GM18909 (cell line): Measurements from ENCODE around the gene CMTM2.
A peak's percentile ranks its signal among the peaks of the same experiment; 100 is the strongest.

Source experiments
- ATAC-seq: cut with Tn5 transposase; IDR thresholded peaks from one replicate; pipeline ENCODE4 v1.9.1; 2021; ENCODE audit warnings: mild to moderate bottlenecking; ENCODE audit not compliant: unreplicated experiment, poor library complexity

CMTM2 gene, protein sequence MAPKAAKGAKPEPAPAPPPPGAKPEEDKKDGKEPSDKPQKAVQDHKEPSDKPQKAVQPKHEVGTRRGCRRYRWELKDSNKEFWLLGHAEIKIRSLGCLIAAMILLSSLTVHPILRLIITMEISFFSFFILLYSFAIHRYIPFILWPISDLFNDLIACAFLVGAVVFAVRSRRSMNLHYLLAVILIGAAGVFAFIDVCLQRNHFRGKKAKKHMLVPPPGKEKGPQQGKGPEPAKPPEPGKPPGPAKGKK

DNA sequence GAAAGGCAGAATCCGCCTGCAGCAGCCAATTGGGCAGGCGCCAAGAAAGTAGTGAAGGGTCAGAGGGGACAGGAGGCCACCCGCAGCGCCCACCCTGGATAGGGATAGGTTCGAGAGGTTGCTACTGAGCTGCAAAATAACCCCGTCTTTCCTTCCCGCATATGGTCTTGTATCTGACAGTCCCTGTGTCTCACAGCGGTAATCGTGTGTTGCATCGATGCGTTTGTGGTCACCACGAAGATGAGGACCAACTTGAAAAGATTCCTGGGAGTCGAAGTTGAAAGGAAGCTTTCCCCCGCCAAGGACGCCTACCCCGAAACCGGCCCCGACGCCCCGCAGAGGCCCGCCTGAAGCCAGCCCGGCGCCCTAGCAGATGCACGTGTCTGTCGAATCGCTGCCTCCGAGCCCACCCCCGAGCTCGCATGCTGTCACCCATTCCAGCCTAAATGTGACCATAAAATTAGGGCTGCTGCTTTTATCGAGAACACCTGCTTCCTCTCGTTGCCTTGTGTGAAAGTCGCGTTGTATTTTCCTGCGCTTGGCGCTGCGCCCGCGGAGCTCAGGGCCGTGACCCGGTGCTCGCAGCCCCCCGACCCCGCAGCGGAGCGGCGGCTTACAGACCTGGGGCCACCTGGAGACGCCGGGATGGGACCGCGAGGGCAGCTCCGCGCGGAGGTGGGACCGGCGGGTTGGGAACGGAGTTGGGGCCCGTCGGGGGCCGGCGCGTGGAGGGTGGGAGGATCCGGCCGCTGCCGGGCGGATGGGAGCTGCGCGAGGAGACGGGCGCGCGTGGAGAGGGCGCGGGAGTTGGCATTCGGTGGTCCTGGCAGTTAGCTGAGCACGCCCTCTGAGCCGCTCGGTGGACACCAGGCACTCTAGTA, at the start of gene CMTM2:
TSS of gene CMTM2 (plus strand) at position 813 of the 881 bp plus-strand sequence. CDS start 145 bp downstream, outside the sequence.
- no peak for ATAC-seq

DNA sequence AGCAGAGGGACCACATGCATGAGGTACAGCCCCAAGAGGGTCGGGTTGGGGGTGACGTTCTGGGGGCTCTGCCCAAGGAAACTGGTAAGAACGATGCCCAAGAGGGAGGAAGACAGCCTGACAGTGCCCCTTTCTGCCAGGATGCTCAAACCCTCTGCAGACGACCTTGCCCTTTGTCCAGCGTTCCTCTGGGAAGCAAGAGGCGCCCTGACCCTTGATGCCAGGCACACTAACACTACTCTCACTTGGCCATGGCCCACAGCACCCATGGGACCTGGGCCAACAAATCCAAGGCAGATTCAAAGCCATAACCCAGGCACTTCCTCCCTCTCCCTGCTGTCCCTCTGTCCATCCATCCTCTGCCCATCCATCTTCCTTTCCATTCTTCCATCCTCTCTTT, 49.8 kb upstream of the CMTM2 start:
- ATAC-seq, result no peak

DNA sequence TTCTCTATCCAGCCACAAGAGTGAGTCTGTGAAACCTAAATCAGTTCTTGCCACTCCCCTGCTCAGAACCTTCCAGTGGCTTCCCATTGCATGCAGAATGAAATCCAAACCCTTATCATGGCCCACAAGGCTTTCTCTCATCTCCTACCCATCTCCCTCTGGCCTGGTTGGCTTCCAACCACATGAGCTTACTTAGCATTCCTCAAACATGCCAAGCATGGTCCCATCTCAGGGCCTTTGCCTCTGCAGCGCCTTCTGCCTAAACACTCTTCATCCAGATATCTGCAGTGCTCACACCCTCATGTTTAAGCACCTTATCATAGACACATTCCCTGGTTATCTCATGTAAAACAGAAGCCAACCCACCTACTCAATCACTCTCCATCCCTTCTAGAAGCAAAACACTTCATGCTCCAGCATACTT, 44.9 kb upstream of the CMTM2 start:
- no peak for ATAC-seq

DNA sequence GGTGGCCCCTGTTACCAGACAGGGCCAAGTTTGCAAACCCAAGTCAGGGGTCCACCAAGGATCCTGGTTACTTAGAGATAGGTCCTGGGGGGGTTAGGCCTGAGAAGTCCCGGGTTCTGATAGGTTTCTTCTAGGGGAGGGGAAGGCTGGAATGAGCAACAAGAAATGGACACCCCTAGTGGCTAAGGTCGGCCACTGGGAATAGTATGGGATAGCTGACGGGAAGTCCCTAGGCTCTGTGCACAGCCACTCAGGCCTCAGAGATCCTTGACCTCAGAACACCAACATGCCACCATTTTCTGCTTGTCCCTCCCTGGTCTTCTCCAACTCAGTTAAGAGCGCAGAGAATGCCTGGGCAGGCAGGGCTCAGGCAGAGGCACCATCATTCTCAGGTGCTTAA, 42.7 kb upstream of the CMTM2 start:
- no peak for ATAC-seq

DNA sequence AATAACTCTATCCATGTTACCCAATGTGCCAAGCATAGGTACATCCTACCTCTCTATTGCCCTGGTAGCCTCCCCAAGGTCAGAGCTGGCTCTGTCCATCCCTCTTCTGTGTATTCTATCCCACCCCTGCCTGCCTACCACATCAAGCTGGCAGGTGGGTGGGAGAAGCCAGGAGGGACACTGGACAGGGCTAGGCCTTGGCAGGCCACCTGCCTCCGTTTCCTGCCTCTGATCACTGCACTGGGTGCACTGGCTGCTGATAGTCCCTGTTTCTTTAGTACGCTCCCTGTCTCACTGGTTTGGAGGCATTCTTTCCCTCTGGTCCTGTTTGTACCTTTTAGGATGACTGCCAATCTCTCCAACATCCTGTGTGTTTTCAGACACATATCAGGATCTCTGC, 42.0 kb upstream of the CMTM2 start:
- no peak for ATAC-seq

DNA sequence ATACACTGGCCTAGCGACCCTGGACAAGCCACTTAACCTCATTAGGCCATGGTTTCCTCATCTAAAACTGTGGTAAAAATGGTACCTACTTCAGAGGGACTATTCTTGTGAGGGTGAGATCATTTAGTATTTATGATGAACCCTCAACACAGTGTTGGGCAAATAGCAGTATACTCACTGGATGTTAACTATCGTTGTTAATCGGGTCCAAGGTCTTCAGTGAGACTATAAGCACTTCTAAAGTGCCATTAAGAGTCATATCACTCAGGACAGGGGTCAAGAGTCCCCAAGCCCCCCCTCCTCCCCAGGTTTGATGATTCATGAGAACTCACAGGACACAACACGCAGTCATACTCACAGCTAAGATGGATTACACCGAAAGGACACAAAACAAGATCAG, 40.4 kb upstream of the CMTM2 start:
- no peak for ATAC-seq

DNA sequence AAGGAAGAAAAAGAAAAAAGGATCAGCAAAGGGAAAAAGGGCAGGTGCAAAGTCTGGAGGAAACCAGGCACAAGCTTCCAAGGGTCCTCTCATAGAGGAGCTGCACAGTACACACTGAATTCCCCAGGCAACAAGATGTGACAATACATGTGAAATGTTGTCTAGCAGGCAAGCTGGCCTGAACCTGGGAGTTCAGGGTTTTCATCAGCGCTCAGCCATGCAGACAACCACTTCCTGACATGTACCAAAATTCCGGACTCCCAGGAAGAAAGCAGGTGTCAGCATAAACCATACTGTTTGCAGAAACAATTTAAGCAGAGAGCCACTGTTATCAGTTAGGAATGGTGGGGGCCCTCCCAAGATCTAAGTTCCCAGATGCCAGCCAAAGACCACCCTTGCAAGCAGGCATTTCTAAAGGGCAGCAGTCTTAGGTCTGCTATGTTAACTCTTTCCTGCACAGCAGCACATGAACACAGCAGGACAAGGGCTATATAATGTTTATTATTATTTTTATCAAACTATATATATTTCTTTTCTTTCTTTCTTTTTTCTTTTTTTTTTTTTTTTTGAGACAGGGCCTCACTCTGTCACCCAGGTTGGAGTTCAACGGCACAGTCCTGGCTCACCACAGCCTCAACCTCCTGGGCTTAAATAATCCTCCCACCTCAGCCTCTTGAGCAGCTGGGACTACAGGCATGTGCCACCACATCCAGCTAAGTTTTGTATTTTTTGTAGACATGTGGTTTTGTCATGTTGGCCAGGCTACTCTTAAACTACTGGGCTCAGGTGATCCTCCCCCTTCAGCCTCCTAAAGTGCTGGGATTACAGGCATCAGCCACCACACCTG, 39.4 kb upstream of the CMTM2 start:
- no peak for ATAC-seq

DNA sequence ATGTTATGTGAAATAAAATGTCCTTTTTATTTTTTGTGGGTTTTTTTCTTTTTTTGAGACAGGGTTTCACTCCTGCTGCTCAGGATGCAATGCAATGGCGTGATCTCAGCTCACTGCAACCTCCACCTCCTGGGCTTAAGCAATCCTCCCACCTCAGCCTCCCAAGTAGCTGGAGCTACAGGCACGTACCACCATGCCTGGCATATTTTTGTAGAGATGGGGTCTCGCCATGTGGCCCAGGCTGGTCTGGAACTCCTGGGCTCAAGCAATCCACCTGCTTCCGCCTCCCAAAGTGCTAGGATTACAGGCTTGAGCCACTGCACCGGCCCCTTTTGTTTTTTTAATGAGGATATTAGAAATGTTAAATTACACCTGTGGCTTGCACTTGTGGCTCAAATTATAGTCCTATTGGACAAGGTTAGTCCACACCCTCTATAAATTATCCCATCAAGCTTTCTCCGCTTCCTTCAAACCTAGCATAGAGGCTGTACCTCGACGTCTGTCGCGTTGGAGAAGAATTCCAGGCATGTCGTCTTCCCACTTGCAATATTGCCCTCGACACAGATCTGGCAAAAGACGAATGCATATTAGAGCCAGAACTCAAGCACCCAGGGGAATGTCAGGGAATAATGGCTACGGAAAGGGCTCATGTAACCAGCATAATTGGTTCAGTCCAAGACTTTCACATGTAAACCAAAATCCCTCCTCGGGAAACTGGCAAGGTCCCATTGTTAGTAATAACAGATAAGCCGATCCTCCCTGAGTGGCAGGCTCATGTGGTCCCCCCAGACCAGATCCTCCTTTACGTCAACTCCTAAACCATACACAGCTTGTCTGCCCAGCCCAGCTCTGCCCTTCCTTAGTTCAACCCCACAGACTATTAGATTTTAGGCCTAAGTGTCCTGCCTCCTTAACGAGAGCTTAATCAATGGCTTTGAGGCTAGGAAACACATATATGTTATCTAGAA, 37.6 kb upstream of the CMTM2 start:
- ATAC-seq, result no peak

DNA sequence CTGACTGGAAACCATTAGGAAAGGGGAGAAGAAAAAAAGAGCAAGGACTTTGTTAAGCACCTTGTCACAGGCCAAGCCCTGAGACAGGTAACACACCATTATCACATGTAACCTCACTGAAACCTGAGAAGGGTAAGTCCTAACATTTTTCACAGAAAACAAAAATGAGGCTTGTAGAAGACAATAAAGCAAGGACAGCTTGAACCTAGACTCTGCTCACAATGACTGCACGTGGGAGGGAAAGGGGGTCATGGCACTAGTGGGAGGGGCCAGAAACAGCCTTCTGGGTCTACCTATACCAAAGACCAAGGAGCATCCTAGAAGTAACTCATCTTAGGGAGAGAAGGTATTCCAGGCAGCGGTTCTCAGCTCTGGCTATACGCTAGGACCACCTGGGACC, 36.9 kb upstream of the CMTM2 start:
- no peak for ATAC-seq

DNA sequence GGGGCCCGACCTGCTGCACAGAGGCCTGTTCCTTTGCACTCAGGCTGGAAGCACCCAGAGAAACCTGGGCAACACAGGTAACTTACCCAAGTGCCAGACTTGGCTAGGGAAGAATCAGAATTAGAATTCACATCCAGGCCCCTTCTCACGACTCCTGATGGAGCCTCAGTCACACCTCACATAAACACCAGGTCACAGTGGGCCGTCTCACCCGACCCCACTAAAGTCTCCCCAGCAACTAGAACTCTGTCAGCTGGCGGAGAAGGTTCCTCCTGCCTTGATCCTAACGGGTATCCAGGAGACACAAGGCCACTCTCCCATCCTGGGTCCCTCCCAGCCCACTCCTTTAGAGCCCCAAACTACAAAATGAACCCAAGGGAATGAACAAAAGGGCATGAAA, 35.7 kb upstream of the CMTM2 start:
- ATAC-seq, result no peak

DNA sequence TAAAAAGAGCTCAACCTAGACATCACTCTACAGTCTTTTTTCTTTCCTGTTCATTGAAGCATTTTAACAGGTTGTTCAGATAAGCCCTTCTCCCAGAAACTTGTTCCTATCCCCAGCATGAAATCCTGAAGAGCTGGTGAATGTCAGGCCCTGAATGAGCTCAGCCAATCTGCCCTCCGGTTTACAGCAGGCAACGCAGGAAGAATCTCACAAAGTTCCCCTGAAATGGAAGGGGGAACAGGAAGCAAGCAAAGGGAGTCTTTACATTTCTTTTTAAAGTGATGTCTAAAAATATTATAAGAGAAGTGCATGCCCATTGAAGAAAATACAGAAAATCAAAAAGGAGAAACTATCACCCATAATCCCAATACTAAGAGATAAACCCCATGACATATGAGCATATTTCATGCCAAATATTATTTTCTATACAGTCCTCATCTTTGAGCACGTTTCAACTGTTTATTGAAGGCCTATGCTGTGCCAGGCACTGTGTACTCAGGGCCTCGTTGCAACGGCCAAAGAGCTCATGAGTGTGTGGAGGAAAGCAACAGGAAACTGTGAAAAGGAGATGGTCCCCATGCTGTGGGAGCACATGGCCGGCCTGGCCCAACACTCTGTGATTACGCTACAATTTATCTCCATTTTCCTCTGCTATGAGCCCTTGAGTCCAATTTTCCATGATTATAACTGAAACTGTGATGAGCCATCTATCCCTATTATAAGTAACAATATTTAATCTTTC, 35.1 kb upstream of the CMTM2 start:
- no peak for ATAC-seq

DNA sequence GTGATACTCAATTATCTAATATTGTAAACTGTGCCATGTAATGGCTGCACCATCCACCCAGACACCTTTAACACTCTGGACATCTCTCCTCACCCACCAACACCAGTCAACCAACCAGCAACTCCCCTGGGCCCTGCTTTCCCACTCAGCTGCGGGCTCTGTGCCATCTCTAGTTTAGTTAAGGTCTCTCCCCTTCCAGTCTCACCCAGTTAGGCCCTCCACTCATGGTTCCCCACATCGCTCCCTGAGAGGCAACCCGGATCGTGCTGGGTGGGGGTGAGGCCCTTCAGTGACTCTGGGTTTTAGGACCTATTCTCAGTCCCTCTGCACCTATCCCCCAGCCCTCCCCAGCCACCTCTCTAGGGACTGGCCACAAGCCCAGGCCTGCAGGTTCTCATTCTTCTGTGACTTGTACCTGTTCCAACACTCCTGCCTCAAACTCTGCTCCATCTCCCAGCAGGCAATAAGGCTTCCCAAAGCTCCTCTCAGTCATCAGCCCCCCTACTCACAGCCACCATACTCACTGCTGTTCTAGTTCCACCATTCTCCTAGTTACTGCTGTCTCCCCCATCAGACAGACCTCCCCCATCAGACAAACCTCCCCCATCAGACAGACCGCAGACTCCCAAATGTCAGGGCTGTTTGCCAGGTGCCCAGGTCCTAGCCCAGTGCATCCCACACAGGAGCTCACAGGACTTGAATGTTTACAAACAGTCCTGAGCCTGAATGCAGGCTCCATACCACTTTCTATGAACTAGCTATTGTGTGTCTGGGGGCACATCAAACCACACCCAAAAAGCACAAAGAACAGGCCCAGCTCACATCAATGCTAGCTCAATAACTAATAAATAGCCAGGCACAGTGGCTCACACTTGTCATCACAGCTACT, 31.9 kb upstream of the CMTM2 start:
- ATAC-seq, result no peak

DNA sequence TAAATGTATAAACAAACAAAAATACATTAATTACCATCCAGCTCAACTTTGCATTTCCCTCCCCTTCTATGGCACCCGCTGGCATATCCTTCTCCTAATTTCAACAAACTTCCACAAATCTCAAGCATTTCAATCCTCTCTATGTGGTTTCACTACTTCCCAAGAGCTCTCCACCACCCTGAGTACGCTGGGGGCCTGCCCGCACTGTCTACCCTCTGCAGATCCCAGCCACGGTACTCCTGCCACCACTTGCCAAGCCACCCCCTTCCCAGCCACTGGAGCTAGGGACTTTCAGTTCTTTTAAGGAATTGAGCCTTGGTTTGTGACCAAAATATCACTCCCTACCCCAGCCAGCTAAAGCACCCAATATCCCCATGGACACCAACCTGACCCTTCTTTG, 31.2 kb upstream of the CMTM2 start:
- no peak for ATAC-seq

DNA sequence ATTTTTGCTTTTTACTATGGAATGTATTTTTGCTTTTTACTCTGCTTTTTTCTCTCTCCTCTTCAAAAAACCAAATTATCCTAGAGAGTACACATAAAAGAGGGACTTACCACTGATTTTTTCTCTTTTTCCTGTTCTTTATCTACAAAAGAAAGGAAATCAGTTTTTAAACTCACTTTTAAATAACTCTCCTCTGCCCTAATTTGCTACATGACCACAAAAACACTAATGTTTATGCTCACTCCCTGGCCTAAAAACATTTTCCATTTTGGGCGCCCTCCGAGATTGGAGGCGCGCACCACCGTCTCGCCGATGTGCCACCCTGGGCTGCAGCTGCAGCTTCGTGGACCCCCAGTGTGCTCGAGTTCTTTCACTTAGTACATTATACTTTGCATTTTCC, 30.4 kb upstream of the CMTM2 start:
- ATAC-seq, result no peak

DNA sequence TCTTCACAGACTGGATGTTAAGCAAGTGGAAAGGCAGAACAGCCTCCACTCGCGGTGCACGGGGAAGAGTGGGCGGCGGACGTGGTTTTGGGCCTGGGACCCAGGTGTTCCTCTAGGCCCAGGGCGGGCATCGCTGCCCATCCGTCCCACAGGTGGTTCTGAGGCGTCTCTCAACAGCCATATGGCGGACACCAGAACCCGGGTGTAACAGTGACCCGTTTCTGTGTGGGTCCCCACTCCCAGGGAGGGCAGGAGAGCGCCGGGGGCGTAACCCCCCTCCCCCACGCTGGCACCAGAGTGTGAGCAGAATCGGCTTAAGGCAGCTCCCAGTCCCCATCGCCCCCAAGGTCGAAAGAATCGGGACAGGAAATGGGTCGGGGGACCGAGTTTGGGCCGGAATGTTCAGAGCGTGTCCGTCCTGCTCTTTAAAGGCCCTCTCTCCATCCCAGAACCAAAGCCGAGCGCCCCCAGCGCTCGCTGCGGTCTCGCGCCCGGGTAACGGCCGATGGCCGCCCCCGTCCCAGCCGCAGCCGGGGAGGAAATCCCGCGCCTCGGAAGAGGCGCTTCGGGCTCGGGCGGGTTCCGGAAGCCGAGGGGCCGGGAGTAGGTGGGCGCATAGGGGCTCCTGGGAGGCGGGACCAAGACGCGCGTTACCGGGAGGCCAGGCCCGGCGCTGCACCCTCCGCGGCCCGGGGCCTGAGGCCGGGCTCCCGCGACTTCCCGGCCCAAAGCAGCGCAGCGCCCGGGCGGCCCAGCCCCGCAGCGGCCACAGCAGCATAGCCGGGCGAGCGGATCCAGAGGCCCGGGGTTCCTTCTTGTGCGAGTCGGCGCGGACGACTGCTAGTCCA, 29.8 kb upstream of the CMTM2 start, which contains the start of gene TK2:
TSS of gene TK2 (minus strand) at position 839 of the 848 bp plus-strand sequence. CDS start at position 778, 61 bp downstream.
- ATAC-seq, result peak; percentile 24

DNA sequence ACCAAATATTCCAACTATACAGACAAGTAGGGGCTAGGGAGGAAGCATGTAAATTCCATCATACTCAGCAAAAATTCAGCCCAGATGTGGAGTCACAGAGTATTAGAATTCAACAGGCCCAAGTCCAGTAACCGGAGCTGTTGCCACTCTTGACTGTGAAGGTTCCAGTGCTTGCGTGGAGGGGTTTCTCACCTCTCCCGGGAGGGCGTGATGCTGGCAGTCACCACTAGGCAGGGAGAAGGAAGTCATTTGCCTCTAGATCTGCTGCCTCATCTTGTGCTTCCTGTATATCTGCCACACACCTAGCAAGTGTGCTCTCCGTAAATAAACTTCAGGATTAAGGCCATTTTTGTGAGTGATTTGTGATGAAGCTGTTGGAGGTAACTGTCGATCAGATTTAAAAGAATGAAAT, 27.9 kb upstream of the CMTM2 start:
- no peak for ATAC-seq

DNA sequence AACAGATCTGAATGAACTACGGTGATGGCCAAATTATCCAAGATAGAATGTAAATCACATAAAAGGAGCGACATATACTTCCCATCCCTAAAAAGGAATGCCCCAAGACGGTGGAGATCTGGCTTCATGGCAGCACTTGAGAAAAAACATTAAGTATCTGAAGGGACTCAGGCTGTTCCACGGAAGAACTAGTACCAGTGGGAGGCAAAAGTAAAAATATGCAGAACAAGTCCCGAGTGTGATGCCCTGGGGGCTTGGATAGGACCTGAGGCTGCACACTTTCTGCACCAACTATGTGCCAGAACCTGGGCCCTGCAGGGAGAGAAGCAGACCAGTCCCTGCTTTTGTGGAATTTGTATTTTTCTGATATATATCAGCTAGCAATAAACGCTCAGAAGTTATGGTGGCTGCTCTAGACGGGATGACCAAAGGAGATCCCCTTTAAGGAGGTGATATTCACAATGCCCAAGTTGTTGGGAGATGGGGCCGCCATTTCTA, 27.4 kb upstream of the CMTM2 start:
- ATAC-seq, result no peak
